ENCODE results near the gene LIFR. TPM values are rescaled to one million over a fixed set of nuclear protein-coding genes. Genes with fewer than 3 reads are reported as not detected.
"Not testable (repeated sequence)": the region's sequence is repeated elsewhere in the genome, so short reads cannot be mapped to it uniquely, and the experiment has no call there.

Gene LIFR
- total and polyA plus RNA-seq, 2 experiments from 2014 or later = 20.7 to 35.6 TPM

DNA sequence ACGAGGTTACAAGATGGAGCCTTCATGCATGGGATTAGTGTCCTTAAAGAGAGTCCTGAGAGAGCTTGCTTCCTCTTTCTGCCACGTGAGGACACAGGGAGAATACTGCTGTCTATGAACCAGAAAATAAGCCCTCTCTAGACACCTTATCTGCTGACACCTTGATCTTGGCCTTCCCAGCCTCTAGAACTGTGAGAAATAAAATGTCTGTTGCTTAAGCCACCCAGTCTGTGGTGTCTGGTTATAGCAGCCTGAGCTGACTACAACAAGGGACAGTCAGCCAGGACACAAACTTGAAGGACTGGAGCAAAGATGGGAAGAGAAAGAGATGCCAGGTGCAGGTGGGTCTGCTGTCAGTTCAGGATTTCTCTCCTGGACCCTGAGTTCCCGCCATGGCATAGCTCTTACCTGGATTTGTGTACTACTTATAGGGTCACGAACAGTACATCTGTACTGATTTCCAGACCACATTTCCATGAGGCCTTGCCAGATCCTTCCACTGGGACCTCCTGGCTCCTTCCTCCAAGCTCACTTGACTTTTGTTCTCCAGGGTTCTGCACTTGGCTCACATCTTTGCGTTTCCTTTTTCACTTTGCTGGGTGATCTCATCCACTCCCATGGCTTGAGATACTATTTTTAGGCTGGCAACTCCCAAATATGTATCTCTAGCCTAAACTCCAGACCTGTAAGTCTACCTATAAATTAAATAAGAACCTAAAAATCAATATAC is 44.9 kb upstream of the LIFR start:
- H3K27ac ChIP-seq = no peak overlapping the region
- peaks cover 14% of the 10 kb centered on the region for H3K4me1 ChIP-seq (ENCODE audit: low read depth)
- H3K36me3 ChIP-seq = no peaks in the 10 kb centered on the region
- no peak overlapping the region for H3K4me3 ChIP-seq
- peak in 1 of 2 donors; percentile 57 for DNase-seq (ENCODE audit: low read depth in 1 of 2, low spot score in 1 of 2)
- H3K27me3 ChIP-seq = no peaks in the 10 kb centered on the region
- TF ChIP-seq, protein P1, sequence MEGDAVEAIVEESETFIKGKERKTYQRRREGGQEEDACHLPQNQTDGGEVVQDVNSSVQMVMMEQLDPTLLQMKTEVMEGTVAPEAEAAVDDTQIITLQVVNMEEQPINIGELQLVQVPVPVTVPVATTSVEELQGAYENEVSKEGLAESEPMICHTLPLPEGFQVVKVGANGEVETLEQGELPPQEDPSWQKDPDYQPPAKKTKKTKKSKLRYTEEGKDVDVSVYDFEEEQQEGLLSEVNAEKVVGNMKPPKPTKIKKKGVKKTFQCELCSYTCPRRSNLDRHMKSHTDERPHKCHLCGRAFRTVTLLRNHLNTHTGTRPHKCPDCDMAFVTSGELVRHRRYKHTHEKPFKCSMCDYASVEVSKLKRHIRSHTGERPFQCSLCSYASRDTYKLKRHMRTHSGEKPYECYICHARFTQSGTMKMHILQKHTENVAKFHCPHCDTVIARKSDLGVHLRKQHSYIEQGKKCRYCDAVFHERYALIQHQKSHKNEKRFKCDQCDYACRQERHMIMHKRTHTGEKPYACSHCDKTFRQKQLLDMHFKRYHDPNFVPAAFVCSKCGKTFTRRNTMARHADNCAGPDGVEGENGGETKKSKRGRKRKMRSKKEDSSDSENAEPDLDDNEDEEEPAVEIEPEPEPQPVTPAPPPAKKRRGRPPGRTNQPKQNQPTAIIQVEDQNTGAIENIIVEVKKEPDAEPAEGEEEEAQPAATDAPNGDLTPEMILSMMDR (IDR thresholded peaks at IDR 0.05; ENCODE audit: low read depth, low read length) = no peak
- no peaks in the 10 kb centered on the region for H3K9me3 ChIP-seq (ENCODE audit: low read depth)

DNA sequence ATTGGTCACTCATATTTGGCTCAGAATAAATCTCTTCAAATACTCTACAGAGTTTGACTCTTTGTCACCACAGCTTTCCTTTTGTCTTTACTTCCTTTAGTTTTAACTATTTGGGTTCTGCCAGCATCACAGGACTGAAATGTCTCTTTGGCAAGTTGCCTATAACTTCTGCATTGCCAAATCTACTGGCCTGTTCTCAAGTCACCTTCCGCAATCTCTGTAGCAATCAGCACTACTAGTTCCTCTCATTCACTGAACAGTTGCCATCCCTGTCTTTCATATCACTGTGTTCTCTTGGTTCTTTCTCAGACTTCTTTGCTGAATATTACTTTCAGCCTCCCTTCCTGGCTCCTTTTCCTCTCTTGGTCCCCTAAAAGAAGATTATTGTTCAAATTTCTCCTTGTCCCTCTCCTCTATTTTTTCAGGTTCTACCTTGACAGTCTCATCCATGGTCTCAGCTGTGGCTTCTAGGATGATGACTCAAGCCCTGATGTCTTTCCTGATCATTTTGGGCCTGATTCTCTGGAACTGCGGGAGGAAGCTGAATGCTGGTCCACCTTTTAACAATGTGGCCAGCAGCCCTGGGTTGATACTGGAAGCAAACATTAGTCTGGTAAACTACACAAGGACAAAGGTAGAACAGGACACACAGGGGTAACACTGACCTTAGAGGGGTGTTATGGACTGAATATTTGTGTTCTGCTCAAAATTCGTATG is 44.0 kb upstream of the LIFR start:
- TF ChIP-seq, protein P1 (IDR thresholded peaks at IDR 0.05; ENCODE audit: low read depth, low read length) = no peak
- no peaks in the 10 kb centered on the region for H3K9me3 ChIP-seq (ENCODE audit: low read depth)
- H3K4me3 ChIP-seq = no peak overlapping the region
- no peak overlapping the region for H3K27ac ChIP-seq
- peak in 1 of 2 donors; percentile 52 for DNase-seq (ENCODE audit: low read depth in 1 of 2, low spot score in 1 of 2)
- peaks cover 9% of the 10 kb centered on the region for H3K4me1 ChIP-seq (ENCODE audit: low read depth)
- no peaks in the 10 kb centered on the region for H3K36me3 ChIP-seq
- no peaks in the 10 kb centered on the region for H3K27me3 ChIP-seq

DNA sequence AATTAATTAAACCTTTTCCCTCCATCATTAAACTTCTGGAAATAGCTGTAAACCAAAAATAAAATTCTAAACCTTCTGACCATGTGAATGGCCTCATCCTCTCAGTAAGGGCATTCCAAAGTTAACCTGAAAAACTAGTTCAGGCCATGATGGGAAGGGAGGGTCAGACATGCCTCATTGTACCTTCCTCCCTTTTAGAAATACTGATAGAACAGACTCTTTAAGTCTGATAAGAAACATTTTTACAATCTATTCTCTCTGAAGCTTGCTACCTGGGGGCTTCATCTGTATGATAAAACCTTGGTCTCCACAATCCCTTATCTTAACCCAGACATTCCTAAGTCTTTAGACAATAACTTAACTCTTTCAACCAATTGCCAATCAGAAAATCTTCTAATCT is 43.3 kb upstream of the LIFR start:
- not testable (repeated sequence) for H3K36me3 ChIP-seq; H3K4me1 ChIP-seq (ENCODE audit: low read depth); H3K27me3 ChIP-seq; H3K9me3 ChIP-seq (ENCODE audit: low read depth); H3K27ac ChIP-seq; DNase-seq (ENCODE audit: low read depth in 1 of 2, low spot score in 1 of 2); H3K4me3 ChIP-seq

DNA sequence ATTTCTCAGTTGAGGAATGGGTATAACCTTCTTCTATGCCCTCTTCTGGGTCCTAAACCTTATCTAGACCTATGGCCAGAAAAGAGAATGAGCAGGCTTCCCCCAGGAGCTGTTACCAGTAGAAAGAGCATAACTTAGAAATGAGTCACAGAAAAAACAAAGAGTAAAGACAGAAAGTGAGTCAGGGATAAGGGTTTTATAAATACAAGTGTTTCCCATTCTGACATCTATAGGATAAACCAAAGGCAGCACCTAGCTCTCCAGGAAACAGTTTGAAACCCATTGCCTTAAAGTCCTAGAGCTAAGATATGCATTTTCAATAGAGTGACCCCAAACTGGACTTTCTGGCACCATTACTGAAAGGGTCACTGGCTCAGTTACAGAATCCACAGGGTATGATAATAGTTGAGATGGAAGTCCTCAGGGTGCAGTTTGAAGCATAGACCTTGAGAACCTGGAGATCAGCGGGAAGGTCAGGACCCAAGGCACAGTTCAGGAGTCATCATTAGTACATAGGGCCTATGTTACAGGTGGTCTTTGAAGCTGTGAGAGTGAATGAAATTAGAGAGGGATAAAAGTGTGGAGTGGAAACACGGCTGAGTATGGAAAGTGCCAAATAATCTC is 42.7 kb upstream of the LIFR start:
- H3K4me3 ChIP-seq = no peak overlapping the region
- no peaks in the 10 kb centered on the region for H3K9me3 ChIP-seq (ENCODE audit: low read depth)
- peak in 1 of 2 donors; percentile 81 for DNase-seq (ENCODE audit: low read depth in 1 of 2, low spot score in 1 of 2)
- no peaks in the 10 kb centered on the region for H3K36me3 ChIP-seq
- H3K4me1 ChIP-seq (ENCODE audit: low read depth) = peaks cover 3% of the 10 kb centered on the region
- peak overlapping the region; percentile 9 for H3K27ac ChIP-seq
- no peaks in the 10 kb centered on the region for H3K27me3 ChIP-seq
- TF ChIP-seq, protein P1 (IDR thresholded peaks at IDR 0.05; ENCODE audit: low read depth, low read length) = no peak

DNA sequence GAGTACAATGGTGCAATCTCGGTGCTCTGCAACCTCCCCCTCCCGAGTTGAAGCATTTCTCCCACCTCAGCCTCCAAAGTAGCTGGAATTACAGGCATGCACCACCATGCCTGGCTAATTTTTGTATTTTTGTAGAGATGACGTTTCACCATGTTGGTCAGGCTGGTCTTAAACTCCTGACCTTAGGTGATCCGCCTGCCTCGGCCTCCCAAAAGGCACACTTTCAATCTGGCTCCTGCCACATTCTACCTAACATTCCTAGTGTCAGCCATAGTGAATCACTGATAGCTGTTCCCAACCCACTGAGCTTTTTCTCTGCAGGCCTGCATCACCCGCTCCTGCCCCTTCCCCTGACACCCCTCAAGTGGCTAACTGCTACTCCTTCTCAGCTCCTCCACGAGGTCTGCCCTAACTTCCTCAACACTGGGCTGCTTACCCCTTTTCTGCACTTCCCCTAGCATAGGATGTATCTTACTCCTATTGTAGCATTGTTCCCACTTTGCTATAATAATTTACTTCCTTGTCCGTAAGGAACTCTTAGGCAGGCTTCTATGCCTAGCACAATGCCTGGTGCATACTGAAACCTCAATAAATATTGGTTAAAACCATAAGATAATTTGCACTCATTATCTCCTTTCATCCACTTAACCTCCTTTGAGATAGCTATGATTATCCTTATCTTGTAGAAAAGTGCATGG is 42.0 kb upstream of the LIFR start:
- Histone ChIP-seq H3K4me3 (no peak overlapping the region), H3K27me3 (no peaks in the 10 kb centered on the region), H3K36me3 (no peaks in the 10 kb centered on the region), H3K9me3 (ENCODE audit: low read depth) (no peaks in the 10 kb centered on the region), H3K27ac (peak overlapping the region; percentile 9), H3K4me1 (ENCODE audit: low read depth) (peaks cover 3% of the 10 kb centered on the region)
- TF ChIP-seq, protein P1 (IDR thresholded peaks at IDR 0.05; ENCODE audit: low read depth, low read length) = no peak
- no peak for DNase-seq (ENCODE audit: low read depth in 1 of 2, low spot score in 1 of 2)

Data from cardiac muscle cell (in vitro differentiated cells and primary cell).